CD4-positive, alpha-beta T cell (primary cell): ENCODE results near the gene POLQ. TPM values are rescaled to one million over a fixed set of nuclear protein-coding genes. Genes with fewer than 3 reads are reported as not detected.

Experiments
- ATAC-seq: fragments of 200-7000 bp; cut with Tn5 transposase; one replicate; pipeline ENCODE4 v1.10.0; 2022; ENCODE audit warnings: mild to moderate bottlenecking; ENCODE audit not compliant: poor library complexity
- CTCF ChIA-PET: fragments of 350-600 bp; sonication (Branson Sonifier 250); formaldehyde crosslinking; loops from one replicate; lab custom pipeline; 2021; ENCODE audit warnings: antibody characterized with exemption, inconsistent platforms; lab: Charles Lee
- POLR2A ChIA-PET: fragments of 350-600 bp; sonication (Branson Sonifier 250); formaldehyde crosslinking; loops from one replicate; lab custom pipeline; 2021; ENCODE audit warnings: antibody characterized with exemption, inconsistent platforms; lab: Charles Lee
- DNase-seq, 14 experiments: peaks; one replicate each; pipeline ENCODE4 v3.0.0-alpha.2; 2013 to 2020; ENCODE audit warnings: mixed read lengths in 2 of 14
- H3K27ac ChIP-seq, 2 donors: one replicate each; pipeline versions ENCODE4 v1.5.1 to v1.7.0; 2013; ENCODE audit warnings: low read length in 2 of 2, low read depth in 1 of 2, mild to moderate bottlenecking in 1 of 2
- H3K27me3 ChIP-seq, 2 experiments: 1 replicate in 1 of 2; 2 replicates in 1 of 2; pipeline versions ENCODE4 v1.6.1 to v1.7.0; 2013; ENCODE audit warnings: low read length in 2 of 2, control low read depth in 1 of 2, mild to moderate bottlenecking in 1 of 2, moderate library complexity in 1 of 2; ENCODE audit not compliant: insufficient read depth in 2 of 2, control insufficient read depth in 1 of 2
- H3K36me3 ChIP-seq: one replicate; pipeline ENCODE4 v1.6.1; 2013; ENCODE audit warnings: low read length, control low read depth; ENCODE audit not compliant: insufficient read depth
- H3K4me1 ChIP-seq: one replicate; pipeline ENCODE4 v1.6.1; 2013; ENCODE audit warnings: low read length, control low read depth; ENCODE audit not compliant: insufficient read depth
- H3K4me3 ChIP-seq: one replicate; pipeline ENCODE4 v1.5.1; 2013; ENCODE audit warnings: mild to moderate bottlenecking, low read length, moderate library complexity
- H3K9me3 ChIP-seq, 2 experiments: 1 replicate in 1 of 2; 2 replicates in 1 of 2; pipeline versions ENCODE4 v1.6.1 to v1.7.0; 2013; ENCODE audit warnings: low read length in 2 of 2, mild to moderate bottlenecking in 2 of 2, control low read depth in 1 of 2, moderate library complexity in 1 of 2; ENCODE audit not compliant: control insufficient read depth in 1 of 2, insufficient read depth in 1 of 2
- H3K27ac Mint-ChIP-seq: one replicate; pipeline ENCODE4 v1.8.0; 2020; ENCODE audit warnings: mixed read lengths
- H3K27me3 Mint-ChIP-seq: one replicate; pipeline ENCODE4 v1.8.0; 2021; ENCODE audit warnings: mixed read lengths
- H3K36me3 Mint-ChIP-seq: one replicate; pipeline ENCODE4 v1.8.0; 2021; ENCODE audit warnings: low read depth, mixed read lengths
- H3K4me1 Mint-ChIP-seq: one replicate; pipeline ENCODE4 v1.8.0; 2021; ENCODE audit warnings: low read depth, mixed read lengths
- H3K4me3 Mint-ChIP-seq: one replicate; pipeline ENCODE4 v1.8.0; 2020; ENCODE audit warnings: mild to moderate bottlenecking, mixed read lengths
- H3K9me3 Mint-ChIP-seq: one replicate; pipeline ENCODE4 v1.8.0; 2020; ENCODE audit warnings: mixed read lengths
- intact Hi-C, 2 experiments: fragments of 100-400 bp; cut with DNase I in 1 of 2; cut with micrococcal nuclease in 1 of 2; formaldehyde crosslinking; loops; one replicate each; pipeline versions ENCODE4 v1.15.1 to v1.9.0; 2023 to 2025; cut with DNase I, micrococcal nuclease
- total RNA-seq, 174 experiments: library from RNA in 2 of 174; stranded (reverse) in 2 of 174; gene quantifications; one replicate each; pipeline ENCODE4 v1.2.3 and lab custom pipeline; 2021 to 2026
- TF ChIP-seq, protein P1 (sequence below): fragments of 200-600 bp; IDR thresholded peaks from one replicate; pipeline ENCODE4 v1.8.0; 2022; ENCODE audit warnings: antibody characterized with exemption, mild to moderate bottlenecking

The POLQ gene
- total RNA-seq, 2 experiments from 2014 or later, result 0.17 to 0.30 TPM

GRCh38 chr3:121517953-121518655 is 27.7 kb downstream of the POLQ start:
- Histone ChIP-seq H3K9me3 (peaks cover 8 to 19% of the 10 kb centered on the region in 2 experiments), H3K27ac (no peak overlapping the region), H3K27me3 (no peaks in the 10 kb centered on the region), H3K4me1 (no peaks in the 10 kb centered on the region), H3K4me3 (no peak overlapping the region), H3K36me3 (no peaks in the 10 kb centered on the region)
- Mint-ChIP-seq H3K4me3 (no peak overlapping the region), H3K4me1 (no peaks in the 10 kb centered on the region), H3K27ac (no peak overlapping the region), H3K27me3 (no peaks in the 10 kb centered on the region), H3K36me3 (peaks cover 9% of the 10 kb centered on the region), H3K9me3 (peaks cover 7% of the 10 kb centered on the region)
- intact Hi-C loops, result no loop called here
- ATAC-seq, result no peak
- TF ChIP-seq, protein P1, sequence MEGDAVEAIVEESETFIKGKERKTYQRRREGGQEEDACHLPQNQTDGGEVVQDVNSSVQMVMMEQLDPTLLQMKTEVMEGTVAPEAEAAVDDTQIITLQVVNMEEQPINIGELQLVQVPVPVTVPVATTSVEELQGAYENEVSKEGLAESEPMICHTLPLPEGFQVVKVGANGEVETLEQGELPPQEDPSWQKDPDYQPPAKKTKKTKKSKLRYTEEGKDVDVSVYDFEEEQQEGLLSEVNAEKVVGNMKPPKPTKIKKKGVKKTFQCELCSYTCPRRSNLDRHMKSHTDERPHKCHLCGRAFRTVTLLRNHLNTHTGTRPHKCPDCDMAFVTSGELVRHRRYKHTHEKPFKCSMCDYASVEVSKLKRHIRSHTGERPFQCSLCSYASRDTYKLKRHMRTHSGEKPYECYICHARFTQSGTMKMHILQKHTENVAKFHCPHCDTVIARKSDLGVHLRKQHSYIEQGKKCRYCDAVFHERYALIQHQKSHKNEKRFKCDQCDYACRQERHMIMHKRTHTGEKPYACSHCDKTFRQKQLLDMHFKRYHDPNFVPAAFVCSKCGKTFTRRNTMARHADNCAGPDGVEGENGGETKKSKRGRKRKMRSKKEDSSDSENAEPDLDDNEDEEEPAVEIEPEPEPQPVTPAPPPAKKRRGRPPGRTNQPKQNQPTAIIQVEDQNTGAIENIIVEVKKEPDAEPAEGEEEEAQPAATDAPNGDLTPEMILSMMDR, result no peak
- POLR2A ChIA-PET, result no interaction called here
- DNase-seq, result no peak
- CTCF ChIA-PET, result no interaction called here

DNA sequence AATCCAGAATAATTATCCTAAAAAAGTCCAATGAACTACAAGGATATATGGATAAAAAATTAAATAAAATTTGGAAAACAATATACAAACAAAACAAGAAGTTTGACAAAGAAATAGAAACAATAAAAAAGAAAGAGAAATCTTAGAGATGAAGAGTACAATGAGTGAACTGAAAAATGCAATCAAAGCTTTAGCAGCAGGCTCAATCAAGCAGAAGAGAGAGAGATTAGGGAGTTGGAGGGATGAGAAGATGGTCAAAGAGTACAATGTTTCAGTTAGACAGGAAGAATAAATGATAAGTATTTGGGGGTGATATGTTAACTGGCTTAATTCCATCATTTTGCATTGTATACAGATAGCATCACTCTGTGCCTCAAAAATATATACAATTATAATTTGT is 29.9 kb downstream of the POLQ start:
- Mint-ChIP-seq H3K27me3 (no peaks in the 10 kb centered on the region), H3K27ac (no peak overlapping the region), H3K4me1 (no peaks in the 10 kb centered on the region), H3K4me3 (no peak overlapping the region), H3K9me3 (peaks cover 7% of the 10 kb centered on the region), H3K36me3 (peaks cover 9% of the 10 kb centered on the region)
- peaks cover 8 to 19% of the 10 kb centered on the region in 2 experiments for H3K9me3 ChIP-seq
- CTCF ChIA-PET, result no interaction called here
- H3K27ac ChIP-seq, result no peak overlapping the region
- POLR2A ChIA-PET, result no interaction called here
- no peak for DNase-seq
- no peaks in the 10 kb centered on the region for H3K4me1 ChIP-seq
- no peaks in the 10 kb centered on the region for H3K27me3 ChIP-seq
- TF ChIP-seq, protein P1, result no peak
- no peaks in the 10 kb centered on the region for H3K36me3 ChIP-seq
- H3K4me3 ChIP-seq, result no peak overlapping the region
- ATAC-seq, result no peak
- intact Hi-C loops, result no loop called here

DNA sequence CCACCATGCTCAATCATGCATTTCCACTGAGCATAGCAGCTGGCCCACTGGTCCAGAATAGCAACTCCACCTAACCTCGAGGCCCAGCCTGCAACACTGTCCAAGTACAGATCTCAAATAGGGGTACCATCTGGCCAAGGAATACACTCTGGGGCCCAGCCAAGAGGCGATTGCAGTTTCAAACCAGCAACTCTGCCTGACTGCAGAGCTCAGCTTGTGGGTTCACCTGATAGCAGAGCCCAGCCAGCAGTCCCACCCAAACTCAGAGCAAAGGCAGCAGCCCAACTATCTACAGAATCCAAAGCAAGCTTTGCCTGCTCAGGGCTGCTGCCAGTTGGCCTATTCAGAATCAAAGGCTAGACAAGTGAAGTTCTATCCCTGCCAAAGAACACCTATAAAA is 30.5 kb downstream of the POLQ start:
- DNase-seq (no peak), ATAC-seq (no peak)
- H3K27ac ChIP-seq, result no peak overlapping the region
- Mint-ChIP-seq H3K27ac (no peak overlapping the region), H3K27me3 (no peaks in the 10 kb centered on the region), H3K4me3 (no peak overlapping the region), H3K4me1 (no peaks in the 10 kb centered on the region), H3K9me3 (peaks cover 7% of the 10 kb centered on the region), H3K36me3 (peaks cover 9% of the 10 kb centered on the region)
- peaks cover 8 to 19% of the 10 kb centered on the region in 2 experiments for H3K9me3 ChIP-seq
- POLR2A ChIA-PET, result no interaction called here
- no peaks in the 10 kb centered on the region for H3K4me1 ChIP-seq
- no peak overlapping the region for H3K4me3 ChIP-seq
- intact Hi-C loops, result no loop called here
- TF ChIP-seq, protein P1, result no peak
- CTCF ChIA-PET, result no interaction called here
- H3K36me3 ChIP-seq, result no peaks in the 10 kb centered on the region
- no peaks in the 10 kb centered on the region for H3K27me3 ChIP-seq
